HG02759 (cell line): ENCODE measurements around the gene CA5B.
"Not testable (repeated sequence)": the region's sequence is repeated elsewhere in the genome, so short reads cannot be mapped to it uniquely, and the experiment has no call there.

Experiments
- ATAC-seq: cut with Tn5 transposase; IDR thresholded peaks from one replicate; pipeline ENCODE4 v1.9.1; 2021; ENCODE audit warnings: mild to moderate bottlenecking, moderate library complexity; ENCODE audit not compliant: unreplicated experiment

CA5B gene

DNA sequence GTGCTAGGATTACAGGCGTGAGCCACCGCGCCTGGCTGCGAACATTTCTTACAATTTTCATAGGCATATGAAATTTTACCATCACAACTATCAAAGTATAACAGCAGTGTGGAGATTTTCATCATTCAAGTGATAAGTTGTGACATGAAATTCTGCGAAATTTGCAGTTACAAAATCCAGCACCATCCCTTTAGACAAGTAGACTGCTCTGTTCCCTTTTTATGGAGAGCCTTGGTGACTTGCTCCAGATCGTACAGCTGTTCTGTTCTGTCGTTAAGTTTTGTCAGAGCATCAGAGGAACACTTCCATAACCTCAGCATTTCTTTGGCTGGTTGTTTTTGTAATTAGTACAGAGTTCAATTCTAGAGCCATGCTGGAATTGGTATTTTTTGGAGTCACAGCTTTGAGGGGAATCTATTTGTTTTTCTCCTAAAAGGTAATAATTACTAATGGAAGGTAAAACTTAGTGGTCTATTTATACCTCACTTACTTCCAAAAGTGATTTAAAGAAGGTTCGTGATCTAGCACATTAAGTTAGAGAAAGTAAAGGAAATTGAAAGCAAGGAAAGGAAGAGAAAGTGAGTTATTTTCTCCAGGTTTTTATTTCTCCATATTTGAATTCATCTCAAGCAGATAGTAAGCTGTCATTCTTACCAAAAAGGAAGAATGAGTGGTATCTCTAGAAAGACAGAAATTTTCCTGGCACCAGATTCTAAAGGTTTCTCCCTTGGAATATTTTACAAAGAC is 74.3 kb downstream of the CA5B start:
- ATAC-seq: no peak

DNA sequence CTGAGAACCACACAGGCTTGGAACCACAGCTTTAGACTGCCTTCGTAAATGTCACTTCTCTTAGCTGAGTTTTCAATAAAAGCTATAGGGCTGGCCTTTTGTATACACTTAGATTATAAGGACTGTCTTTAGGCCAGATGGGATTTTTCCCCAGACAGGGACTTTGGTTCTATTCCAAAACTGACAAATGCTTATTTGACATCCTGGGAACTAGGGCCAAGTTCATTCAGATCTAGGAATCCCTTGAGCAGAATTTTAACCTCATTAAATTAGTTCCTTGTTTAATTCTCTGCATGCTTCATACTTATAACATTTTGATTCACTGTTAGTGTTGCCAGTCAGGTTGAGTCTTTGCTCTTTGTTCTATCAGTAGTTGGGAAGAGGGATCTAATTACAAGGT is 75.3 kb downstream of the CA5B start:
- no peak for ATAC-seq

DNA sequence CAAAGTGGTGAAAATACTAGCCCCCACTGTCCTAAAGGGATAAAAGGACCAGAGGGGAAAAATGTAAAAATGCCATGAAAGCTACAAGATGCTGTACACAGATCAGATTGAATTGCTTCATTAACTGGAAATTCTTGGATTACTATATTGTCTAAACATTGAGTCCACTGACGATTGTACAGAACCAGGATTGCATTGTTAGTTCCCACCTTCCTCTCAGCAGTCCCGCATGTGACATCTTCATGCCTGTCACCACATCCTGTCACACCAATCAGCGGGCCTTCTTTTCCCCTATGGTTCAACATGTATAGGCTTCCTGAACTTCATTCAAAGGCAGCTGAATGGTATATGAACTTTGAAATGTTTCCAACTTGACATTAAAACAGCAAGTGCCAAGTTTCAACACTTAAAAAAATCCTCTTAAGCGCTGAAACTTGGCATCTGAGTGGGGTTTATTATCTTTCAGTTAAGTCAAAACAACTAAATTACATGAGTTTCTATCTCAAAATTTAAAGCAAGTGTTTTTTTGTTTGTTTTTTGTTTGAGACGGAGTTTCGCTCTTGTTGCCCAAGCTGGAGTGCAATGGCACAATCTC is 76.8 kb downstream of the CA5B start:
- no peak for ATAC-seq

DNA sequence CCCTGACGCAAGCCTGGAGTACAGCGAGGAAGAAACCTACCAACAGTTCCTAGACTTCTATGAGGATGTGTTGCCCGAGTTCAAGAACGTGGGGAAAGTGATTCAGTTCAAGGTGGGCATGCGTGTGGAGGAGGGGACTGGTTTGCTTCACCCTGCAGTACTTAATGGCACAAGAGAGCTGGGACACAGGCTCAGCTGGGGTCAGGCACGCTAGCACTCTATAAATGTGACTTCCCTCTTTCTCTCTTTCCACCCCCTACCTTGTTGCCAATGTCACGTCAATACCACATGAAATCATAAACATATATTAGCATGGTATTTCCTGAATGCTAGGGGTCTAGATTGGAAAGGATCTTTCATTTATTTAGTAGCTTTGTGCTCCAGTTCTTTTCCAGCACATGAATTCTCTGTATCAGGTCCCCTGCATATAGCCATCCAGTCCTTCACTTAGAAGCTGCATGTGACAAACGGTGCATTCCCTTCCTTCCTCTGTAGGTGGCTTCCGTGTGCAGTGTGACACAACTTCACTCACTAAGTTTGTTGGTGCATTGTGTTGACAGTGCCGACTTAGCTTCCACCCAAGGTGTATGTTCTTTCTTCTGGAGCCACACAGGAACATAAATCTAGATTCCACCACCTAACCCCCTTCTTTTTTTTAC is 77.8 kb downstream of the CA5B start:
- ATAC-seq: peak; percentile 54

DNA sequence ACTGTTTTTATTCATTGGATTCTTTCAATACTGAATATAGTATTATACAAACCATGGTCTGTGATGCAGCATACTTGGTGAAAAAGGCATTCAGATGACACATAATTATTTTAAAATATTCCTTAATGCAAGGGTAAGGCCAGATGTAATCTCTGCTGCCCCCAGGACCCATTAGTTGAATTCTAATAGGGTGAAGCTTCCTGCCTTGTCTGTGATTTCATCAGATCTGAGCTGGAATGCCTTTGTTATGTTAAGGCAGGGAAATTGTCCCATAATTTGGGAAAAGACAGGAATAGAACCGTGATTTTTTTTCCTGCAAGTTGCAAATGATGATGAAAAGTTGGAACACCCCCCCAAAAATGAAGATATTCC is 78.4 kb downstream of the CA5B start:
- ATAC-seq: no peak

DNA sequence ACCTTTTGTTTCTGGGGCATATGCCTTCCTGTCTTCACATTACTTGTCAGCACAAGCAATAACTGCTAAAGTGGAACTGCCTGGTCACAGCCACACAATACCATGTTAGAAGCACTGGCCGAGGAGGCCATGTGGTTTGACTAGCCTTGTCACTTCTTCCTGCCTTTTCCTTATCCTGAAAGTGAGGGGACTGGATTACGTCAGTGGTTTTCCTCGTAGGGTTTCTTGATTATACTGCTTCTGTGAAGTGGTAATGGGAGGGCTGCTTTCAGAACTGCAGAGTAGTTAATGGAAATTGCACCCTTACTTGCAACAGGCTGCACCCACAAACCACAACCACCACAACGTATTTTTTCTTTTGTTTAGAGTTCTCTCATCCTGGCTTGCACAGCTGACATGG is 78.8 kb downstream of the CA5B start:
- ATAC-seq: no peak

DNA sequence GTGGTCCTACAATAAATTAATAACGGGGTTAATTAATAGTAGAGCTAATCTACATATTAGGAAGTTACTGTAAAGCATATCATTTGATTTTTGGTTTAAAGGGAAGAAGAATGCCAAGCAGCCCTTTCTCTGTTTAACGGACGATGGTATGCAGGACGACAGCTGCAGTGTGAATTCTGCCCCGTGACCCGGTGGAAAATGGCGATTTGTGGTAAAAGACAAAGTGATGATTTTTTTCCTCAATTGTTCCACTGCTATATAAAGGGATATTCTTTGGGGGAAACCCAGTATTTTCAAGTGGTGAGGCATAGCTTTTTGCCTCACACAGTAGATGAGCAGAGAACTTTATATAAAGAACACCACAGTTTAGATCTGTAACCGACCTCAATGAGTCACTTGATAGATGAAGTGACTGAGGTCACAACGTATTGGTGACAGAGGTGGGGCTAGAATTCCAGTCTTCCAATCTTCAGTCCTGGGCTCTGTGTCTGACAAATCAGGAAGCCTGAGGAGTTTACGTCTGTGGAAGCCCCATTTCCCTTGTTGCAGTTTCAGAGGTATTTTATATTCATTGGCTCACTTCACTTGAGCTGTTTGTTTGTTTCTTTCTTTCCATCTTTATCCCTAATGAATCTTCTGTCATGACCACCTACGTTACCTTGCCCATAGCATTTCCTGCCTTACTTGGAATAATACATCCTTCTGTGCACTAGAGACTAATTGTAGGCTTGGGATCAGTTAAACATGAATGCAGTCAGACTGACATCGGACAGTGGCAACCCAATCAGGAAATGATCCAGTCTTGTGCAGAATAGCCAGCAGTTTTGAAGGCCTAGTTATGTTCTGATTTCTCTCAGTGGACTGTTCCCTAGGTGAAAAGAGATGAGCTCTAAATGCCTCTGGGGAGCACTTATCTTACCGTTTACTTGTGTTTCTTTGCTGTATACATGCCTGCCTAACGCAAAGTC is 82.3 kb downstream of the CA5B start:
- ATAC-seq: no peak

DNA sequence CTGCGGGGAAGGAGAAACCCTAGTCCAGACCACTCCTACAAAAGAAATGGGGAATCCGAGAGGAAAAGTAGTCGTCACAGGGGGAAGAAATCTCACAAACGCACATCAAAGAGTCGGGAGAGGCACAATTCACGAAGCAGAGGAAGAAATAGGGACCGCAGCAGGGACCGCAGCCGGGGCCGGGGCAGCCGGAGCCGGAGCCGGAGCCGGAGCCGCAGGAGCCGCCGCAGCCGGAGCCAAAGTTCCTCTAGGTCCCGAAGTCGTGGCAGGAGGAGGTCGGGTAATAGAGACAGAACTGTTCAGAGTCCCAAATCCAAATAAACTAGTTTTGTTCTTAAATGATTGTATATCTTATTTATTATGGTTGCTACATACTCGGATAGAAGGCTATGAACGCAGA is 84.9 kb downstream of the CA5B start:
- ATAC-seq: no peak

DNA sequence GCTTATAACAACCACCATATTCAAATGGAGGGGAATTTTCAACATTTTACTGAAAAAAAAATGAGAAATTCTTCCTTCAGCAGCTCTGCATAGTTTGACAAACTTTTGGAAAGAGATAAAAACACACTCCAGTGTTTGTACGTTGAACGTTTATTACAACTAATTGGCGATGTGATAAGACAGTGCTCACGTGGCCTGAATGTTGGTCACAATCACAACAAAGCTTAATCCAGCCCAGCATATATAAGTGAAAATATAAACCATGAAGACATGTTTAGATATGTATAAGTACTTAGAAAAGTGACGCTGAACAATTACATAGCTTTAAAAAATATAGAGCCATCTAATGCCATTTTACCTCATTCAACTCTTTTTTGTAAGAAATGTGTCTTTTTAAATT is 87.9 kb downstream of the CA5B start:
- ATAC-seq: no peak

DNA sequence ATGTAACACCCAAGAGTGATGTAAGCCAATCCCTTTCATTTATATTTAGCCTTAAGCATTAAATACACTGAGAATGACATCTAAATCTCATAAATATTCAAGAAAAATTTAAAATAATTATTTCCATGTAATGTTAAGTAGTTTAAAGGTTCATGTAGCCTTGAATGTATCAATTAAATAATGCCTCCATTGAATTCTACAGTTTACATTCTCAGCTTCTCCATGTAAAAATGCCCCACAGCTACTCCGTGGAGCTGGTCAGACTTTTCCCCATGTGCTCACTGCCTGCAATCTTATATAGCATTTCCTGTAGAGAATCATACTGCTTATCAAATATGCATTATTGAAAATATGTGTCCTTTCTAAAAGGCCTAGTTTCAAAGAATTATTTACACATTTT is 91.1 kb downstream of the CA5B start:
- ATAC-seq: no peak

DNA sequence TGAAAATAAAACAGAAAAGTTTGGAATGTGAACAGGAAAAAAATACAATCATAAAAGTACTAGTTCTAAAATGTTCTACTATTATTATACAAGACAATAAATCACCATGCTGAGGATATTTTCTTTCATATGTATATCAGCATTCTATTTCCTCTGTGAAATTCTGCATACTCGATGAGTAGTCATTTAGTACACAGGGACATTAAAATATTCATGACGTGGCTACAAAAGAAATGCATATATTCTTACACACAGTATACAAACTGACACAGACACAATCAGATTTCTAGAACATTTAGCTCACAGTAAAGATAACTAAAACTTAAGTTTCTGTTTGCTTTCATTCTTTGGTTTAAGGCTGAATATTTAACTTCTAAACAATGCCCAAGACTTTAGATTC is 93.3 kb downstream of the CA5B start:
- not testable (repeated sequence) for ATAC-seq

DNA sequence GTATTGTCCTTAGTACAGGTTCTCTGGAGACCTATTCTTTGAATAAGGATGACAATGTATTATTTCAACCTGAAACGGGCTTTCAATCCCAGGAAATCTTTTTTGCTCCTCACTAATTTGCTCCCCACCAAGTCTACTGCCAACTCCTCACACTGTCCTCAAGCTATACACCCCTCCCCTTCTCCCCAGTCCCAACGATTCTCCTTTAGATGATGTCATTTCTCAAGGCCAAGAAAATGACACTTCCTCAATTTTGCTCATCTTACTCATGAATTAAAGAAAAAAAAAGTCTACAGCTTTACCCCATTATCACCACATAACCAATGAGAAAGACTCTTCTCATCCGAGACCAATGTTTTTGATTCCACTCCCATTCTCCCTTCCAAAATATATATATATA is 96.0 kb downstream of the CA5B start:
- ATAC-seq: no peak

DNA sequence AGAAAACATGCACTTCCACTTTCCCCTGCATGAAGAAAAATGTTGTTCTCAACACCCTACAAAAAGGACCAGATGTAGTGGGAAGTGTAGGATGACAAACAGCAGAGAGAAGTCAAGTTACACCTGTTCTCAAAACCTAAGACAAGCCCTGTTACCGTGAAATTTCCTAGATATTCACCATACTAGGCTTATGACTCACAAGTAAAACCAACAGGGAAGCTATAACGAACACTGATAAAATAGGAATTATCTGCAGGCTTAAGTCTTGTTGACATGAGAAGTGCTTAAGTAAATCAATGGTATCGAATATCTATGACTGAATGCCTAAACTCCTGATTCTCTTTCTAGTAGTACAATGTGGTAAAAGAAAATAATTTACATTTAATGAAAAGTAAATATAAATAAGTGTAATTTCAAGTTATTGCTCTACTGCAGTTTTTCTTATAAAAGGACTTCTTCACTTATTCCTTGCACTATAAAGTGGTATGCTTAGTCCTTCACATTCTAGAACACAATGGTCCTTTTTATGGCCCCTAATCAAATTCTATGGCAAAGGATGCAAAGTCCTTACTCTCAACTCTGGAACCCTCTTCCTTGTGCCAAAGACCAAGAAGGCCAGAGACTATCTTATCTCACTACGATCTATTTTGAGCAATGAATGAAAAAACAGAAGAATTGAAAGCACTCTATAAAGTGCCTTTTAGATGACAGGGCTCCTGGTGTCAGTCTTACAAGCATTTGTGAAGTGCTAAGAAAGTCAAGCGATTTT is 96.9 kb downstream of the CA5B start:
- no peak for ATAC-seq
